Liver (tissue), 3 donors: Measurements from ENCODE around the gene CCDC138.

Experiments used
- CTCF ChIP-seq: fragments of 150-350 bp; IDR thresholded peaks from 2 replicates; pipeline ENCODE4 v1.5.1; 2017; ENCODE audit warnings: improper control_type of control experiment, low read depth, low read length; ENCODE audit not compliant: missing input control
- SP1 ChIP-seq: IDR thresholded peaks from 2 replicates; pipeline ENCODE4 v1.6.1; 2018; ENCODE audit warnings: antibody characterized with exemption, mild to moderate bottlenecking
- donor health status: healthy.
- donor health status: healthy.

- TF ChIP-seq CTCF (no peak), SP1 (no peak)
Observed at GRCh38 chr2:108866041-108866440, 79.5 kb downstream of the CCDC138 start.
